ENCODE data around the gene C18orf54.

DNA sequence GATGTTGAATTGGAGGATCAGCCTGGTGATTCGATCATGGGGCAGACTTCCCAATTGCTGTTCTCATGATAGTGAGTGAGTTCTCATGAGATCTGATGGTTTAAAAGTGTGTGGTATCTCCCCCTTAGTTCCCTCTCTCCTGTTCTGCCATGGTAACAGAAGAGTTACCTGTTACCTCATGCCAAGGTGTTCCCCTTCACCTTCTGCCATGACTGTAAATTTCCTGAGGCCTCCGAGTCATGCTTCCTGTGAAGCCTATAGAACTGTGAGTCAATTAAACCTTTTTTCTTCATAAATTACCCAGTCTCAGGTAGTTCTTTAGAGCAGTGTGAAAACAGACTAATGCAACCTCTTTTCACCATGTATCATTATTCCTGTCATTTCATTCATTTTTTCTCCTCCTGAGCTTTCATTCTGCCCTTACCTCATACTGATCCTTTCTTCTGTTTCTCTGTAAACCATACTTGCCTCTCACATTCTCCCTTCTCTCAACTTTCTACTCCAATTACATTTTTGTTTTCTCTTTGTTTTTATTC, 22.0 kb upstream of the C18orf54 start:
- TF ChIP-seq CTCF (IDR thresholded peaks at IDR 0.05) (no peak), KDM5A (IDR thresholded peaks at IDR 0.05) (no peak), PBX3 (IDR thresholded peaks at IDR 0.05) (no peak), ZC3H11A (IDR thresholded peaks at IDR 0.05) (no peak), MYC (IDR thresholded peaks at IDR 0.05; ENCODE audit: borderline replicate concordance, low read length) (no peak), NFE2L2 (conservative IDR thresholded peaks at IDR 0.05; ENCODE audit: low read length) (no peak), POLR2A (IDR thresholded peaks at IDR 0.05; ENCODE audit: low read length) (no peak), EP300 (IDR thresholded peaks at IDR 0.05) (no peak), MAZ (IDR thresholded peaks at IDR 0.05; ENCODE audit: borderline replicate concordance, low read depth, low read length) (no peak), HOXA7 (CRISPR knock-in tag; IDR thresholded peaks at IDR 0.05) (no peak), CHD2 (IDR thresholded peaks at IDR 0.05; ENCODE audit: low read length, partially characterized antibody) (no peak)
- TF ChIP-seq, protein P1, sequence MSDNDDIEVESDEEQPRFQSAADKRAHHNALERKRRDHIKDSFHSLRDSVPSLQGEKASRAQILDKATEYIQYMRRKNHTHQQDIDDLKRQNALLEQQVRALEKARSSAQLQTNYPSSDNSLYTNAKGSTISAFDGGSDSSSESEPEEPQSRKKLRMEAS (IDR thresholded peaks at IDR 0.05), result no peak
